Keratinocyte (primary cell): ENCODE measurements around the gene ACER3. TPM values are rescaled to one million over a fixed set of nuclear protein-coding genes. Genes with fewer than 3 reads are reported as not detected.
"Not testable (repeated sequence)": the region's sequence is repeated elsewhere in the genome, so short reads cannot be mapped to it uniquely, and the experiment has no call there.

Source experiments
- DNase-seq: peaks from one replicate; pipeline ENCODE4 v3.0.0-alpha.2; 2011; ENCODE audit warnings: low read depth, missing footprints, low spot score
- FAIRE-seq: peaks from 2 replicates; lab custom pipeline; 2011; peaks lifted over from hg19 to GRCh38; lab: Jason Lieb, UNC
- H2AFZ ChIP-seq: 2 replicates; pipeline ENCODE4 v1.6.0; 2012; ENCODE audit warnings: low read length, control low read depth, inconsistent platforms; ENCODE audit not compliant: control insufficient read depth
- H3K27ac ChIP-seq: 2 replicates; pipeline ENCODE4 v1.5.1; 2011; ENCODE audit warnings: low read length; ENCODE audit not compliant: control insufficient read depth, insufficient read depth
- H3K27me3 ChIP-seq: 3 replicates; pipeline ENCODE4 v1.6.0; 2011; ENCODE audit warnings: low read length; ENCODE audit not compliant: control insufficient read depth, insufficient read depth; ENCODE audit errors: extremely low read depth
- H3K36me3 ChIP-seq, 2 experiments: 2 replicates in 1 of 2; 3 replicates in 1 of 2; pipeline ENCODE4 v1.5.1; 2011; ENCODE audit warnings: low read length in 2 of 2, mild to moderate bottlenecking in 1 of 2; ENCODE audit not compliant: control insufficient read depth in 2 of 2, insufficient read depth in 2 of 2; ENCODE audit errors: extremely low read depth in 1 of 2
- H3K4me1 ChIP-seq: 3 replicates; pipeline ENCODE4 v1.5.1; 2011; ENCODE audit warnings: low read length; ENCODE audit not compliant: control insufficient read depth, insufficient read depth; ENCODE audit errors: extremely low read depth
- H3K4me2 ChIP-seq: 3 replicates; pipeline ENCODE4 v1.6.0; 2011; ENCODE audit warnings: low read depth, low read length; ENCODE audit not compliant: control insufficient read depth, insufficient read depth; ENCODE audit errors: extremely low read depth
- H3K4me3 ChIP-seq, 3 experiments: fragments of 200-600 bp in 1 of 3; sonication (generic) in 1 of 3; 2 replicates in 2 of 3; 3 replicates in 1 of 3; pipeline ENCODE4 v1.5.1; 2011 to 2016; ENCODE audit warnings: low read length in 3 of 3, mild to moderate bottlenecking in 3 of 3, control low read depth in 2 of 3, inconsistent platforms in 1 of 3, low read depth in 1 of 3, mixed read lengths in 1 of 3, mixed run types in 1 of 3, moderate library complexity in 1 of 3; ENCODE audit not compliant: control insufficient read depth in 2 of 3, insufficient read depth in 2 of 3; ENCODE audit errors: extremely low read depth in 1 of 3
- H3K79me2 ChIP-seq: 2 replicates; pipeline ENCODE4 v1.6.0; 2012; ENCODE audit warnings: low read length; ENCODE audit not compliant: control insufficient read depth, insufficient read depth
- H3K9ac ChIP-seq: 3 replicates; pipeline ENCODE4 v1.6.0; 2011; ENCODE audit warnings: low read length; ENCODE audit not compliant: control insufficient read depth, insufficient read depth; ENCODE audit errors: extremely low read depth
- H3K9me1 ChIP-seq: 3 replicates; pipeline ENCODE4 v1.6.0; 2011; ENCODE audit warnings: low read length; ENCODE audit not compliant: control insufficient read depth, insufficient read depth; ENCODE audit errors: extremely low read depth
- H3K9me3 ChIP-seq: 2 replicates; pipeline ENCODE4 v1.5.1; 2012; ENCODE audit warnings: low read depth, low read length; ENCODE audit not compliant: control insufficient read depth
- H4K20me1 ChIP-seq: 3 replicates; pipeline ENCODE4 v1.6.0; 2011; ENCODE audit warnings: low read length; ENCODE audit not compliant: control insufficient read depth, insufficient read depth; ENCODE audit errors: extremely low read depth
- CTCF ChIP-seq, 3 experiments: IDR thresholded peaks in 1 of 3; conservative IDR thresholded peaks in 1 of 3; optimal IDR thresholded peaks in 1 of 3; 2 replicates in 2 of 3; 3 replicates in 1 of 3; pipeline versions ENCODE3 to v1.5.1; 2011; ENCODE audit warnings: low read length in 3 of 3, mild to moderate bottlenecking in 3 of 3, moderate library complexity in 2 of 3, control low read depth in 1 of 3, inconsistent platforms in 1 of 3; ENCODE audit not compliant: insufficient read depth in 2 of 3; ENCODE audit errors: extremely low read depth in 1 of 3
- EZH2 ChIP-seq: IDR thresholded peaks from one replicate; pipeline ENCODE4 v1.6.1; 2012; ENCODE audit warnings: inconsistent platforms, mild to moderate bottlenecking, low read length, moderate library complexity
- dilution Hi-C: fragments of 300-500 bp; cut with MboI; formaldehyde crosslinking; loops from one replicate; pipeline ENCODE4 v1.7.0; 2020; ENCODE audit warnings: low sequenced_read_pairs; ENCODE audit not compliant: extremely low pct_ligation_motif_present
- polyA plus RNA-seq, 5 experiments: library from polyadenylated mRNA; depleted of rRNA in 3 of 5; stranded (reverse) in 3 of 5; stranded (forward) in 1 of 5; unstranded in 1 of 5; fragments of >200 nt; gene quantifications; 1 replicate in 1 of 5; 2 replicates in 3 of 5; 3 replicates in 1 of 5; pipeline versions ENCODE4 v1.2.1 to v1.2.3, GENCODE V29; 2011 to 2012; ENCODE audit warnings: missing spikeins in 2 of 5, low read depth in 1 of 5, low replicate concordance in 1 of 5

Gene ACER3
- polyA plus RNA-seq, 1 donor (not counting 4 experiments of a cell fraction or from before 2014, with no cell fraction given) = 55.0 TPM

- Histone ChIP-seq H3K79me2 (no peaks in the 10 kb centered on the region), H3K9ac (no peak overlapping the region), H3K36me3 (peaks cover 4 to 9% of the 10 kb centered on the region in 2 experiments), H3K4me3 (no peak overlapping the region), H3K9me3 (no peaks in the 10 kb centered on the region), H3K4me1 (no peaks in the 10 kb centered on the region), H4K20me1 (no peaks in the 10 kb centered on the region), H3K4me2 (no peak overlapping the region), H3K27me3 (no peaks in the 10 kb centered on the region), H3K9me1 (no peaks in the 10 kb centered on the region), H3K27ac (no peak overlapping the region), H2AFZ (no peak overlapping the region)
- TF ChIP-seq EZH2 (no peak), CTCF (optimal IDR thresholded peaks at IDR 0.05 in 1 of 3, IDR thresholded peaks at IDR 0.05 in 1 of 3, conservative IDR thresholded peaks at IDR 0.05 in 1 of 3; ENCODE audit: extremely low read depth in 1 of 3, insufficient read depth in 2 of 3, low read length in 3 of 3) (no peak)
- dilution Hi-C loops = no loop called here
- DNase-seq (no peak), FAIRE-seq (no peak)
Measured at GRCh38 chr11:77009533-77010160, 148.9 kb downstream of the ACER3 start.

DNA sequence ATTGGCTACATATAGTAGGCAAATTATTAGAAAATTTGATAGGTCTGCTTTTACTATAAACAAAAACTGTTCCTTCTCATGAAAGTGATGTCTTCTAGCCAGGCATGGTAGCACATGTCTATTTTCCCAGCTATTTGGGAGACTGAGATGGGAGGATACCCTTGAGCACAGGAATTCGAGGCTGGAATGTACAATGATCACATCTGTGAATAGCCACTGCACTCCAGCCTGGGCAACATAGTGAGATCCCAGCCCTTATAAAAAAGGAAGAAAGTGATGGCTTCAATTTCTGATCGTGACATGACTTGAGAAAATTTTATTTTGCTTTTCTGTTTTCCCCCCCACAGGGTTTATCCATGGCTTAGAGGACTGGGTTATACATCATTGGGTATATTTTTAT is 154.0 kb downstream of the ACER3 start:
- dilution Hi-C loops = no loop called here
- H3K9ac ChIP-seq = no peak overlapping the region
- TF ChIP-seq EZH2 (no peak), CTCF (optimal IDR thresholded peaks at IDR 0.05 in 1 of 3, IDR thresholded peaks at IDR 0.05 in 1 of 3, conservative IDR thresholded peaks at IDR 0.05 in 1 of 3; ENCODE audit: extremely low read depth in 1 of 3, insufficient read depth in 2 of 3, low read length in 3 of 3) (no peak)

DNA sequence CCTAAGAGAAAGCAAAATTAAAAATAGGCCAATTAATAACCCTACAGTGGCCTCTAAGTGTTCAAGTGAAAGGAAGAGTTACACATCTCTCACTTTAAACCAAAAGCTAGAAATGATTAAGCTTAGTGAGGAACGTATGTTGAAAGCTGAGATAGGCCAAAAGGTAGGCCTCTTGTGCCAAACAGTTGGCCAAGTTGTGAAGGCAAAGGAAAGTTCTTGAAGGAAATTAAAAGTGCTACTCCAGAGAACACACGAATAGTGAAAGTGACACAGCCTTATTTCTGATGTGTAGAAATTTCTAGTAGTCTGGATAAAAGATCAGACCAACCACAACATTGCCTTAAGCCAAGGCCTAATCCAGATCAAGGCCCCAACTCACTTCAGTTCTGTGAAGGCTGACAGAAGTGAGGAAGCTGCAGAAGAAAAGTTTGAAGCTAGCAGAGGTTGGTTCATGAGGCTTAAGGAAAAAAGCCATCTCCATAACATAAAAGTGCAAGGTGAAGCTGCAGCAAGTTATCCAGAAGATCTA is 157.7 kb downstream of the ACER3 start:
- H2AFZ ChIP-seq, DNase-seq, H3K36me3 ChIP-seq, dilution Hi-C loops, H4K20me1 ChIP-seq, H3K79me2 ChIP-seq, FAIRE-seq, H3K27ac ChIP-seq, H3K9me1 ChIP-seq, H3K27me3 ChIP-seq, H3K9ac ChIP-seq, H3K4me2 ChIP-seq, H3K4me3 ChIP-seq, H3K9me3 ChIP-seq: not testable (repeated sequence)
- peaks cover 11% of the 10 kb centered on the region for H3K4me1 ChIP-seq

More for the DNA sequence above, 154.0 kb downstream of the ACER3 start:
- no peak for FAIRE-seq
- Histone ChIP-seq H3K9me3 (no peaks in the 10 kb centered on the region), H3K27ac (no peak overlapping the region), H3K4me2 (no peak overlapping the region), H3K79me2 (no peaks in the 10 kb centered on the region), H3K4me3 (no peak overlapping the region), H3K9me1 (no peaks in the 10 kb centered on the region), H3K27me3 (no peaks in the 10 kb centered on the region), H3K36me3 (peaks cover 0 to 7% of the 10 kb centered on the region in 2 experiments), H3K4me1 (no peaks in the 10 kb centered on the region), H2AFZ (no peak overlapping the region), H4K20me1 (no peaks in the 10 kb centered on the region)
- DNase-seq = no peak
